Neural cell (in vitro differentiated cells): ENCODE measurements around the gene ANKS3. TPM values are rescaled to one million over a fixed set of nuclear protein-coding genes. Genes with fewer than 3 reads are reported as not detected.

Source experiments
- H2AFZ ChIP-seq: fragments of 200-600, 300-800 bp; sonication (generic), shearing (Covaris generic); 2 replicates; pipeline ENCODE4 v1.6.0; 2014; ENCODE audit warnings: low read depth, mild to moderate bottlenecking, antibody characterized with exemption, low read length, moderate library complexity
- H3F3A ChIP-seq: fragments of 200-600 bp; shearing (Covaris generic); 2 replicates; pipeline ENCODE4 v1.6.1; 2016; ENCODE audit warnings: mild to moderate bottlenecking, moderate library complexity, mixed read lengths, antibody characterized with exemption, low read length; ENCODE audit not compliant: insufficient read depth, poor library complexity, severe bottlenecking
- H3K27ac ChIP-seq: fragments of 200-600, 300-800 bp; sonication (generic), shearing (Covaris generic); 2 replicates; pipeline ENCODE4 v1.5.1; 2014; ENCODE audit warnings: mild to moderate bottlenecking, low read length, moderate library complexity
- H3K27me3 ChIP-seq: fragments of 300-800, 200-600 bp; sonication (generic), shearing (Covaris generic); 2 replicates; pipeline ENCODE4 v1.6.0; 2014; ENCODE audit warnings: mild to moderate bottlenecking, low read depth, low read length, moderate library complexity; ENCODE audit not compliant: insufficient read depth
- H3K36me3 ChIP-seq: fragments of 300-800, 200-600 bp; sonication (generic), shearing (Covaris generic); 2 replicates; pipeline ENCODE4 v1.5.1; 2014; ENCODE audit warnings: mild to moderate bottlenecking, antibody characterized with exemption, low read length, moderate library complexity; ENCODE audit not compliant: insufficient read depth
- H3K4me2 ChIP-seq: fragments of 300-800, 200-600 bp; sonication (generic), shearing (Covaris generic); 2 replicates; pipeline ENCODE4 v1.6.0; 2014; ENCODE audit warnings: mild to moderate bottlenecking, low read length
- H3K4me3 ChIP-seq: fragments of 300-800, 200-600 bp; sonication (generic), shearing (Covaris generic); 2 replicates; pipeline ENCODE4 v1.5.1; 2014; ENCODE audit warnings: mild to moderate bottlenecking, low read length, moderate library complexity
- H3K79me2 ChIP-seq: fragments of 200-600 bp; shearing (Covaris generic); replicated peaks from 2 replicates; pipeline ENCODE4 v1.6.0; 2014; ENCODE audit warnings: mild to moderate bottlenecking, low read length, moderate library complexity; ENCODE audit not compliant: insufficient read depth
- H3K9ac ChIP-seq: fragments of 300-800, 200-600 bp; sonication (generic), shearing (Covaris generic); 2 replicates; pipeline ENCODE4 v1.6.1; 2016; ENCODE audit warnings: mild to moderate bottlenecking, low read length, mixed read lengths
- H3K9me2 ChIP-seq: fragments of 200-600 bp; shearing (Covaris generic); 2 replicates; pipeline ENCODE4 v1.6.1; 2016; ENCODE audit warnings: mild to moderate bottlenecking, low read length, mixed read lengths; ENCODE audit not compliant: insufficient read depth
- H3K9me3 ChIP-seq: fragments of 200-600, 300-800 bp; sonication (generic), shearing (Covaris generic); 2 replicates; pipeline ENCODE4 v1.6.1; 2016; ENCODE audit warnings: mild to moderate bottlenecking, mixed run types, low read length, moderate library complexity, mixed read lengths
- H4K20me1 ChIP-seq: fragments of 200-600 bp; shearing (Covaris generic); 2 replicates; pipeline ENCODE4 v1.6.1; 2016; ENCODE audit warnings: mild to moderate bottlenecking, mixed run types; ENCODE audit not compliant: insufficient read depth
- EP300 ChIP-seq: fragments of 450-650 bp; conservative IDR thresholded peaks from 2 replicates; pipeline ENCODE4 v1.6.1; 2014; ENCODE audit warnings: antibody characterized with exemption, mild to moderate bottlenecking, moderate library complexity; ENCODE audit not compliant: poor library complexity, severe bottlenecking
- EZH2 ChIP-seq: fragments of 200-600, 300-800 bp; shearing (Covaris generic), sonication (generic); IDR thresholded peaks from 2 replicates; pipeline ENCODE4 v1.6.1; 2014; ENCODE audit warnings: antibody characterized with exemption, low read length, borderline replicate concordance, mild to moderate bottlenecking; ENCODE audit not compliant: insufficient read depth, poor library complexity, severe bottlenecking
- POLR2AphosphoS5 ChIP-seq: IDR thresholded peaks from 2 replicates; pipeline ENCODE4 v1.6.1; 2012
- RAD21 ChIP-seq: fragments of 450-650 bp; conservative IDR thresholded peaks from 2 replicates; pipeline ENCODE4 v1.6.1; 2014; ENCODE audit warnings: antibody characterized with exemption, mild to moderate bottlenecking, moderate library complexity
- SMC3 ChIP-seq: fragments of 450-650 bp; conservative IDR thresholded peaks from 2 replicates; pipeline ENCODE4 v1.6.1; 2014; ENCODE audit warnings: antibody characterized with exemption, mild to moderate bottlenecking, moderate library complexity; ENCODE audit not compliant: poor library complexity
- TAF1 ChIP-seq: IDR thresholded peaks from 2 replicates; pipeline ENCODE4 v1.6.1; 2012; ENCODE audit warnings: low read depth
- polyA plus RNA-seq: library from polyadenylated mRNA; depleted of rRNA; stranded (reverse); fragments of >200 nt; gene quantifications from 2 replicates; pipeline ENCODE4 v1.2.3, GENCODE V29; 2014
- TF ChIP-seq, protein P1 (sequence below): fragments of 450-650 bp; IDR thresholded peaks from 2 replicates; pipeline ENCODE4 v1.5.1; 2014; ENCODE audit warnings: antibody characterized with exemption, mild to moderate bottlenecking, moderate library complexity; ENCODE audit not compliant: poor library complexity, severe bottlenecking
- TF ChIP-seq, protein P2 (sequence below): IDR thresholded peaks from 2 replicates; pipeline ENCODE4 v1.6.1; 2012; ENCODE audit warnings: borderline replicate concordance

Gene ANKS3
- polyA plus RNA-seq, 1 donor from 2014 or later: 53.9 TPM

DNA sequence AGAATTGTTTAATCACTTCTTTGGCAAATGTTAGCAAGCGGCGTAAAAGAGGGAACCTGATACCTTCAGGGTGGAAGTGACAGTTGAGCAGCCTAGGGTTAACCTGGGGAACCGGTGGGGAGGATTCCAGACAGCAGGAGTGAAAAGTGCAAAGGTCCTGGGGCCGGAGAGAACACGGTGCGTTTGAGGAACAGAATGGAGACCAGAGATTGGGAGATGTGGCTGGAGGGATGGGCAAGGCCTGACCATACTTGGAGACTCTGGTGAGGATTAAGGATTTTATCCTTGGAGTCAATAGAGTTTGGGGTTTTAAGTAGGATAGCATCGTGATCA, 35.2 kb upstream of the ANKS3 start:
- Histone ChIP-seq H3K36me3 (no peaks in the 10 kb centered on the region), H3K9me3 (no peaks in the 10 kb centered on the region), H3K79me2 (peaks cover 12% of the 10 kb centered on the region), H3K9ac (peak overlapping the region; percentile 60), H3K4me2 (peak overlapping the region; percentile 54), H3K27me3 (no peaks in the 10 kb centered on the region), H3K4me3 (peak overlapping the region; percentile 69), H4K20me1 (no peaks in the 10 kb centered on the region), H3K27ac (peak overlapping the region; percentile 44), H2AFZ (peak overlapping the region; percentile 81), H3K9me2 (no peaks in the 10 kb centered on the region), H3F3A (no peaks in the 10 kb centered on the region)
- TF ChIP-seq, protein P1, sequence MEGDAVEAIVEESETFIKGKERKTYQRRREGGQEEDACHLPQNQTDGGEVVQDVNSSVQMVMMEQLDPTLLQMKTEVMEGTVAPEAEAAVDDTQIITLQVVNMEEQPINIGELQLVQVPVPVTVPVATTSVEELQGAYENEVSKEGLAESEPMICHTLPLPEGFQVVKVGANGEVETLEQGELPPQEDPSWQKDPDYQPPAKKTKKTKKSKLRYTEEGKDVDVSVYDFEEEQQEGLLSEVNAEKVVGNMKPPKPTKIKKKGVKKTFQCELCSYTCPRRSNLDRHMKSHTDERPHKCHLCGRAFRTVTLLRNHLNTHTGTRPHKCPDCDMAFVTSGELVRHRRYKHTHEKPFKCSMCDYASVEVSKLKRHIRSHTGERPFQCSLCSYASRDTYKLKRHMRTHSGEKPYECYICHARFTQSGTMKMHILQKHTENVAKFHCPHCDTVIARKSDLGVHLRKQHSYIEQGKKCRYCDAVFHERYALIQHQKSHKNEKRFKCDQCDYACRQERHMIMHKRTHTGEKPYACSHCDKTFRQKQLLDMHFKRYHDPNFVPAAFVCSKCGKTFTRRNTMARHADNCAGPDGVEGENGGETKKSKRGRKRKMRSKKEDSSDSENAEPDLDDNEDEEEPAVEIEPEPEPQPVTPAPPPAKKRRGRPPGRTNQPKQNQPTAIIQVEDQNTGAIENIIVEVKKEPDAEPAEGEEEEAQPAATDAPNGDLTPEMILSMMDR: no peak
- TF ChIP-seq POLR2AphosphoS5: no peak
- no peak for TF ChIP-seq RAD21
- no peak for TF ChIP-seq SMC3
- no peak for TF ChIP-seq EZH2
- TF ChIP-seq, protein P2, sequence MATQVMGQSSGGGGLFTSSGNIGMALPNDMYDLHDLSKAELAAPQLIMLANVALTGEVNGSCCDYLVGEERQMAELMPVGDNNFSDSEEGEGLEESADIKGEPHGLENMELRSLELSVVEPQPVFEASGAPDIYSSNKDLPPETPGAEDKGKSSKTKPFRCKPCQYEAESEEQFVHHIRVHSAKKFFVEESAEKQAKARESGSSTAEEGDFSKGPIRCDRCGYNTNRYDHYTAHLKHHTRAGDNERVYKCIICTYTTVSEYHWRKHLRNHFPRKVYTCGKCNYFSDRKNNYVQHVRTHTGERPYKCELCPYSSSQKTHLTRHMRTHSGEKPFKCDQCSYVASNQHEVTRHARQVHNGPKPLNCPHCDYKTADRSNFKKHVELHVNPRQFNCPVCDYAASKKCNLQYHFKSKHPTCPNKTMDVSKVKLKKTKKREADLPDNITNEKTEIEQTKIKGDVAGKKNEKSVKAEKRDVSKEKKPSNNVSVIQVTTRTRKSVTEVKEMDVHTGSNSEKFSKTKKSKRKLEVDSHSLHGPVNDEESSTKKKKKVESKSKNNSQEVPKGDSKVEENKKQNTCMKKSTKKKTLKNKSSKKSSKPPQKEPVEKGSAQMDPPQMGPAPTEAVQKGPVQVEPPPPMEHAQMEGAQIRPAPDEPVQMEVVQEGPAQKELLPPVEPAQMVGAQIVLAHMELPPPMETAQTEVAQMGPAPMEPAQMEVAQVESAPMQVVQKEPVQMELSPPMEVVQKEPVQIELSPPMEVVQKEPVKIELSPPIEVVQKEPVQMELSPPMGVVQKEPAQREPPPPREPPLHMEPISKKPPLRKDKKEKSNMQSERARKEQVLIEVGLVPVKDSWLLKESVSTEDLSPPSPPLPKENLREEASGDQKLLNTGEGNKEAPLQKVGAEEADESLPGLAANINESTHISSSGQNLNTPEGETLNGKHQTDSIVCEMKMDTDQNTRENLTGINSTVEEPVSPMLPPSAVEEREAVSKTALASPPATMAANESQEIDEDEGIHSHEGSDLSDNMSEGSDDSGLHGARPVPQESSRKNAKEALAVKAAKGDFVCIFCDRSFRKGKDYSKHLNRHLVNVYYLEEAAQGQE: no peak

DNA sequence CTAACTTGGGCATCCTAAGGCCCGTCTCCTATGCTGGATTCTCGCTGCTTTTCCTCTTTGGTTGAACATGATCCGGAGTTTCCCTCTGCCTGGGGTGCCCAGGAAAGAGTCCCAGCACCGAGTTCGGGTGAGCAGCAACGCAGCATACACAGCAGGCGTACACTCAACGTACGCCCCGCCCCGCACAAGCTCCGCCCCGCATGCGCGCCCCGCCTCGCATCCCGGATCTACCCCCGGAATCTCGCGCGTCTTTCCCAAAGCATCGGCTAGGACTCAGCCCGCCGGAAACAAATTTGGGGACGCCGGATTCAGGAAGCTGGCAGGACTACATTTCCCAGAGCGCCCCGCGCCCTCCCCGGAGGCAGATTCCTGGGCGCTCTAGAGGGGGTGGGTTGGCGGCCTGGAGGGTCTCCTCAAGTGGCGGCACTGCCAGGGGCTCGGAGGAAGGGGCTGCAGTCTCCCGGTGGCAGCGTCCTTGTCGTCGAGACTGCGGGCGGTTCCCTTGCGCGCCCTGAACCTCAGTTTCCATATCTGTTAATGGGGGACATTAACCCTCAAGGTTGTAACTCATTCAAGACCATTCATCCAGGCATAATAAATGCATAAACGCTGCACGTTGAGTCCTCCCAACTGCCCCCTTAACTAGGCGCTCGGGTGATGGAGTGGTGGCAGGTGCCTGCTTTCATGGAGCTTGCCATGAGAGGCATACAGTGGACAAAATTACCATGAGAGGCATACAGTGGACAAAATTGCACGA, 34.7 kb upstream of the ANKS3 start:
- Histone ChIP-seq H3K4me3 (peak overlapping the region; percentile 69), H3K4me2 (peak overlapping the region; percentile 54), H4K20me1 (no peaks in the 10 kb centered on the region), H3K9ac (peak overlapping the region; percentile 60), H3K9me3 (no peaks in the 10 kb centered on the region), H3K27ac (peak overlapping the region; percentile 44), H2AFZ (peak overlapping the region; percentile 81), H3F3A (no peaks in the 10 kb centered on the region), H3K27me3 (no peaks in the 10 kb centered on the region), H3K79me2 (peaks cover 12% of the 10 kb centered on the region), H3K36me3 (no peaks in the 10 kb centered on the region), H3K9me2 (no peaks in the 10 kb centered on the region)
- TF ChIP-seq SMC3: peak; percentile 36
- TF ChIP-seq, protein P2: peak; percentile 53
- peak; percentile 13 for TF ChIP-seq EP300
- TF ChIP-seq, protein P1: no peak
- TF ChIP-seq POLR2AphosphoS5: peak; percentile 59
- no peak for TF ChIP-seq TAF1
